Fibroblast of pulmonary artery (primary cell): ENCODE measurements around the gene SPZ1.

Source experiments
- DNase-seq: peaks from one replicate; pipeline ENCODE4 v3.0.0-alpha.2; 2010; ENCODE audit warnings: low read depth
- H3K4me3 ChIP-seq: replicated peaks from 2 replicates; pipeline ENCODE4 v1.5.1; 2011; ENCODE audit warnings: low read depth, mild to moderate bottlenecking, control low read depth, low read length, moderate library complexity
- CTCF ChIP-seq: IDR thresholded peaks from 2 replicates; pipeline ENCODE4 v1.5.1; 2011; ENCODE audit warnings: mild to moderate bottlenecking, control low read depth, low read length, inconsistent platforms; ENCODE audit errors: missing control alignments

SPZ1 gene

GRCh38 chr5:80355686-80356085 lies 35.9 kb downstream of the SPZ1 start:
- DNase-seq: no peak
- TF ChIP-seq CTCF: no peak
- H3K4me3 ChIP-seq: no peak overlapping the region

GRCh38 chr5:80357671-80358070 lies 37.9 kb downstream of the SPZ1 start:
- H3K4me3 ChIP-seq: no peak overlapping the region
- TF ChIP-seq CTCF: no peak
- no peak for DNase-seq

- no peak for DNase-seq
- TF ChIP-seq CTCF: no peak
- no peak overlapping the region for H3K4me3 ChIP-seq
Measured at GRCh38 chr5:80360914-80361444, 41.2 kb downstream of the SPZ1 start.

- DNase-seq: no peak
- no peak for TF ChIP-seq CTCF
- H3K4me3 ChIP-seq: no peak overlapping the region
Measured at GRCh38 chr5:80364892-80365291, 45.1 kb downstream of the SPZ1 start.

- no peak for TF ChIP-seq CTCF
- no peak for DNase-seq
- no peak overlapping the region for H3K4me3 ChIP-seq
Measured at GRCh38 chr5:80368661-80369480, 49.1 kb downstream of the SPZ1 start.

GRCh38 chr5:80369521-80369920 lies 49.7 kb downstream of the SPZ1 start:
- no peak overlapping the region for H3K4me3 ChIP-seq
- no peak for DNase-seq
- TF ChIP-seq CTCF: no peak

- DNase-seq: no peak
- TF ChIP-seq CTCF: no peak
- H3K4me3 ChIP-seq: no peak overlapping the region
Measured at GRCh38 chr5:80370390-80370789, 50.6 kb downstream of the SPZ1 start.
